Renal cortex interstitium (tissue), 15 donors: ENCODE measurements around the gene CERS1. TPM values are rescaled to one million over a fixed set of nuclear protein-coding genes. Genes with fewer than 3 reads are reported as not detected.
A peak's percentile ranks its signal among the peaks of the same experiment; 100 is the strongest.

Experiments used
- DNase-seq, 11 donors: peaks; one replicate each; pipeline ENCODE4 v3.0.0-alpha.2; 2013; ENCODE audit warnings: low read depth in 9 of 11, low spot score in 4 of 11; ENCODE audit errors: extremely low read depth in 1 of 11
- long read RNA-seq, 16 experiments: transcript quantifications; one replicate each; lab custom pipeline, GENCODE V29; 2026
- polyA plus RNA-seq, 3 donors: library from polyadenylated mRNA; unstranded; fragments of 120-200 nt; gene quantifications; one replicate each; pipeline ENCODE4 v1.2.1, GENCODE V29; 2013; ENCODE audit not compliant: insufficient read length in 3 of 3

Gene CERS1, protein sequence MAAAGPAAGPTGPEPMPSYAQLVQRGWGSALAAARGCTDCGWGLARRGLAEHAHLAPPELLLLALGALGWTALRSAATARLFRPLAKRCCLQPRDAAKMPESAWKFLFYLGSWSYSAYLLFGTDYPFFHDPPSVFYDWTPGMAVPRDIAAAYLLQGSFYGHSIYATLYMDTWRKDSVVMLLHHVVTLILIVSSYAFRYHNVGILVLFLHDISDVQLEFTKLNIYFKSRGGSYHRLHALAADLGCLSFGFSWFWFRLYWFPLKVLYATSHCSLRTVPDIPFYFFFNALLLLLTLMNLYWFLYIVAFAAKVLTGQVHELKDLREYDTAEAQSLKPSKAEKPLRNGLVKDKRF
- polyA plus RNA-seq = 1 to 10 TPM; 4.5 to 8.1 (median 7.2) TPM
- long read RNA-seq, donor 1, partial matches to known transcripts = 0 of 1 reads
- long read RNA-seq, donor 1, other reads (novel, unspliced or antisense) = 0 of 1 reads
- long read RNA-seq, donor 2, partial matches to known transcripts = 0 of 1 reads
- long read RNA-seq, donor 2, other reads (novel, unspliced or antisense) = 0 of 1 reads
- long read RNA-seq, donor 3, partial matches to known transcripts = 0 of 4 reads
- long read RNA-seq, donor 3, other reads (novel, unspliced or antisense) = 0 of 4 reads
- long read RNA-seq, donor 4, partial matches to known transcripts = 0 of 2 reads
- long read RNA-seq, donor 4, other reads (novel, unspliced or antisense) = 0 of 2 reads
- long read RNA-seq, donor 5, transcript CERS1-201 (6 exons, 2,094 nt) = major isoform, 5 of 5 reads
- long read RNA-seq, donor 5, partial matches to known transcripts = 0 of 5 reads
- long read RNA-seq, donor 5, other reads (novel, unspliced or antisense) = 0 of 5 reads
- long read RNA-seq, donor 6 = 0 reads
- long read RNA-seq, donor 7, partial matches to known transcripts = 0 of 1 reads
- long read RNA-seq, donor 7, other reads (novel, unspliced or antisense) = 0 of 1 reads
- long read RNA-seq, donor 8 = 0 reads
- long read RNA-seq, donor 9 = 0 reads
- long read RNA-seq, donor 10, partial matches to known transcripts = 0 of 3 reads
- long read RNA-seq, donor 10, other reads (novel, unspliced or antisense) = 0 of 3 reads
- long read RNA-seq, donor 11, partial matches to known transcripts = 0 of 4 reads
- long read RNA-seq, donor 11, other reads (novel, unspliced or antisense) = 0 of 4 reads
- long read RNA-seq, donor 12 = 0 reads
- long read RNA-seq, donor 13, partial matches to known transcripts = 0 of 4 reads
- long read RNA-seq, donor 13, other reads (novel, unspliced or antisense) = 0 of 4 reads
- long read RNA-seq, donor 14, partial matches to known transcripts = 0 of 2 reads
- long read RNA-seq, donor 14, other reads (novel, unspliced or antisense) = 0 of 2 reads
- long read RNA-seq, donor 15 = 0 reads
- long read RNA-seq, donor 16, partial matches to known transcripts = 0 of 4 reads
- long read RNA-seq, donor 16, other reads (novel, unspliced or antisense) = 0 of 4 reads

DNA sequence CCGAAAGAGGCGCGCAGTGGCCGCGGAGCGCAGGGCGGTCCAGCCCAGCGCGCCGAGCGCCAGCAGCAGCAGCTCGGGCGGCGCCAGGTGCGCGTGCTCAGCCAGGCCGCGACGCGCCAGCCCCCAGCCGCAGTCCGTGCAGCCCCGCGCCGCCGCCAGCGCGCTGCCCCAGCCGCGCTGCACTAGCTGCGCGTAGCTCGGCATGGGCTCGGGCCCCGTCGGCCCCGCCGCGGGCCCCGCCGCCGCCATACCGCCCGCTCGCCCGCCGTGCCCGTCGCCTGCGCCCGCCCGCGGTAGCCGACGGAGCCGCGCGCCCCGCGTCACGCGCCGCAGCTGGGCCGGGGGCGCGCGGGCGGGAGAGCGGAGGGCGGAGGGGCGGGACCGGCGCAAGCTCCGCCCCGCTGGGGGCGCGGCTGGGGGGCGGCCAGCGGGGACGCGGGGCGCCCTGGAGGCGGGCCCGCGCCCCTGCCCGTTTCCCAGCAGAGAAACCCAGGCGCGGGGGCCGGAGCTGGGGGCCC lies at the start of gene CERS1:
CERS1 (minus strand) TSS at position 335 of the 518 bp plus-strand sequence; CDS start at position 249, 86 bp downstream.
- DNase-seq = no peak

DNA sequence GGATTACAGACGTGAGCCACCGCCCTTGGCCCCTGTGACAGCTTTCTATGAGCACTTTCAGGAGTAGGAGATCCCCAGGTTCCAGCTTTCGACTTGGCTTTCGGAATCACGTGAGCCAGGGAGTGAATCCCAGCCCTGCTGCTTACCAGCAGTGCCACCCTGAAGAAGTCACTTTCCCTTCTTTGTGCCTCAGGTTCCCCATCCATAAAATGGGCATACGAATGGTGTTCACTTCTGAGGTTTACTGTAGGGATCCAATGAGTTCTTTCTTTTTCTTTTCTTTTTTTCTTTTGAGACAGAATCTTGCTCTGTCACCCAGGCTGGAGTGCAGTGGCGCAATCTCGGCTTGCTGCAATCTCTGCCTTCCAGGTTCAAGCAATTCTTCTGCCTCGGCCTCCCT lies 49.3 kb upstream of the CERS1 start:
- DNase-seq = no peak

DNA sequence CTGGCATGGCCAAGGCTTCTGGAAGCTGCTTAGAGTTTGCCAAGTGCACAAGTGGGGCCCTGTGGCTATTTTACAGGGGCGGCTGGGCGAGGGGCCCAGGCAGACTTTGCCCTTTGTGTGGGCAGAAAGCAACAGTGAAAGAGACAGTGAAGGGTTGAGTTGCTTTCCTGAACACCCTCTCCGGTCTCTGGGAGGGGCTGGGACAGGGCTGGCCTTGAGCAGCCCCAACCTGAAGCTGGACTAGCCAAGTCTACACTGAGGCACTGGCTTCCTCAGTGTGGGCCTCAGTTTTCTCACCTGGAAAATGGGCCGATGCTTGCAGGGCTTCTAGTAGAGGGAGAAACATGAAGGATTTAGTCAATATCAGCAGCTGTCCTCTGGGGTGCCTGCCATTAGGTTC lies 47.5 kb upstream of the CERS1 start:
- DNase-seq = no peak

GRCh38 chr19:18942692-18943091 lies 46.7 kb upstream of the CERS1 start:
- no peak for DNase-seq

DNA sequence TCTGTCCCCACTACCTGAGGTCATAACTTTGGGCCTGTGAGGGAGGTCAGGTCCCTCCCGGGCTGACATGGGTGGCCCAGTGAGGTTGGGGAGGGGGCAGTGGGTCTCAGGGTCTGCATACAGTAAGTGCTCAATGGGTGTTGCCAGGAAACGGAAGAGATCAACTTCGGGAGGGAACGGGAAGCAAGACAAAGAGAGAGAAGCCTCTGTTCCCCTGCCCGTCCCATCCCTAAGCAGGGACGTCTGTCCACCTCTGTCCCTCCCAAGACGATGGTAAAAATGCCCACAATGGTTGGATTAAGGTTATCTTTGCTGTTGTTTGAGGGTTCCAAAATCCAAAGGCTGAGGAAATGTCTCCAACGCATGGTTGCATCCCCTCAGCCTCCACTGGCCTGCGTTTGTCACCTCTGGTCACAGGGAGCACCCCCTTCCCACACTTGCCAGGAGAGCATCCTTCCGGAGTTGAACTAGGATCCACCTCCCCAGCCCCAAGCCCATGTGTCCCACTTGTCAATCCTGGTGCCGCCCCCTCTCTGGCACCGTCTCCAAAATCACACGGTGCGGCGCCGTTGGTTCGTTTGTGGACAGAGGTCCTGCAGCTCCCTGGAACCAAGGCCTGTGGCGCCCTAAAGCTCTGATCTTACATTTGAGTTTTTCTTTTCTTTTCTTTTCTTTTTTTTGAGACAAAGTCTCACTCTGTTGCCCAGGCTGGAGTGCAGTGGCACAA lies 45.8 kb upstream of the CERS1 start:
- no peak for DNase-seq

DNA sequence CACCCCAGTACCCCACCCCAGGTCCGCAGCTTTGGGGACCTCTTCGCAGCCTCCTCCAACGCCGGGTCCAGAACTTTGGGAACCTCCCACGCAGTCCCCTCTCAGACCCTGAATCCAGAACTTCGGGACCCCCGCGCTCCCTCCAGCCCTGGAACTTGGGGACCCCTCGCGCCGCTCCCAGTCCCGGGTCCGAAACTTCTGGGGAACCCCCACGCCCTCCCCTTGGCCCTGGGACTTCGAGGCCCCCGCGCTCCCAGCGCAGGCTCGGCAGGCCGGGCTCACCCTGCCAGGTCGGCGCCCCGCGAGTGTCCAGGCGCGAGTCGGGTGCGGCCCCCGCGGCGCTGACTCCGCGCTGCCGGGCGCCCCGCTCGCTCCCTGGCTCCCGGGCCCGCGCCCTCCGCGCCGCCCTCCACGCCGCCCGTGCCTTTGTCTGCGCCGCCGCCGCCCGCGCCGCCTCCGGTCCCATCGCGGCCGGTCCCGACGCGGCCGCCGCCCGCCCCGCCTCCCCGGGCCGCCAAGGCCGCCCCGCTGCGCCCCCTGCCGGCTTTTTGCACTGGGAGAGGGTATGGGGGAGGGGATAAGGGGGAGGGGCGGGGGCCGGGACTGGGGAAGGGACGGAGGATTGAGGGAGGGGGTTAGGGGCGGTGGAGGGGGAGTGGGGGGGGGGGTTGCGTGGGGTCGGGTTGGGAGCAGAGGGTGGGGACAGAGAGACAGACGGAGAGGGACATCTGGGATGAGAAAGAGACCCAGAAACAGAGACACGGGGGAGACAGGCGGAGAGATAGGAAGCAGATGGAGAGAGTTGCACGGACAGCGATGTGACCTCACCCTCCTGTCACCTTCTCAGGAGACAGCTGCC lies 45.0 kb upstream of the CERS1 start, which contains the start of gene HOMER3:
HOMER3 (minus strand) TSS at position 449 of the 859 bp plus-strand sequence. CDS start 2,235 bp downstream, outside the sequence.
- DNase-seq = peak in 4 of 11 donors; percentile 73 to 78 (median 76)

GRCh38 chr19:18939922-18940768 lies 44.2 kb upstream of the CERS1 start:
- peak in 4 of 11 donors; percentile 46 to 68 (median 62) for DNase-seq

DNA sequence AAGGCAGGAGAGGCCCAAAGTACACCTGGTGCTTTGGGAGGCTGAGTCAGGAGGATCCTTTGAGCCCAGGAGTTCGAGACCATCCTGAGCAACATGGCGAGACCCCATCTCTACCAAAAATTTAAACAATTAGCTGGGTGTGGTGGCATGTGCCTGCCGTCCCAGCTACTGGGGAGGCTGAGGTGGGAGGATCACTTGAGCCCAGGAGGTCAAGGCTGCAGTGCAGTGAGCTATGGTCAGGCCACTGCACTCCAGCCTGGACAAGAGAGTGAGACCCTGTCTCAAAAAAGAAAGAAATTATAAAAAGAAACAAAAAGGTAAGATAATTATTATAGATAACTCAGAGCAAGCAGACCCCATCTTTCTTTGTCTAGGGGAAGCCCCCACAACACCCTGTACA lies 43.2 kb upstream of the CERS1 start:
- no peak for DNase-seq

- no peak for DNase-seq
Observed at GRCh38 chr19:18933297-18933696, 37.3 kb upstream of the CERS1 start.

DNA sequence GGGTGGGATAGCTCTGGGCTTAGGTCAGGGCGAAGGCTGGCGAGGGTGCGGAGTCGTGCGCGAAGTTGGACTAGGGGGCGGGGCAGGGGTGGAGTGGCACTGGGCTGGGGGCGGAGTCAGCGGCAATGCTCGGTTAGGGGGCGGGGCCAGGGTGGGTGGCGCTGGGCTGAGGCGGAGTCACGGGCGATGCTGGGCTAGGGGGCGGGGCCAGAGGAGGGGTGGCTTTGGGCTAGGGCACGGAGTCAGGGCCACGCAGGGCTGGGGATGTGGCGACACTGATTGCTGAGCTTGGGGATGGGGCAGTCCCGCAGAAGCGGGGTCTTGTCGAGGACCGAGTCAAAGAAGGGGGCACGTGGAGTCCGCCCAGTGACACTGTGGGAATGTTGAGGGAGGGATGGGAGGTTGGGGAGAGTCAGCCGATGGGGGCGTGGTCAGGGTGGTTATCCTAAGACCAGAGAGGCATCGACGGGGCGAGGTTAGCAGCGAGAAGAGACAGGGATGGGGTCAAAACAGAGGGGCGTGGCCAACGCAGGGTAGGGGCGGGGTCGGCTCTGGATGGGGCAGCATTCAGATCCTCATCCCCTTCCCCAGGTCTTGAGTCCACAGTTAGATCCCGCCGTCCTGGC lies 36.4 kb upstream of the CERS1 start:
- peak in 2 of 11 donors; percentile 21 to 41 for DNase-seq

DNA sequence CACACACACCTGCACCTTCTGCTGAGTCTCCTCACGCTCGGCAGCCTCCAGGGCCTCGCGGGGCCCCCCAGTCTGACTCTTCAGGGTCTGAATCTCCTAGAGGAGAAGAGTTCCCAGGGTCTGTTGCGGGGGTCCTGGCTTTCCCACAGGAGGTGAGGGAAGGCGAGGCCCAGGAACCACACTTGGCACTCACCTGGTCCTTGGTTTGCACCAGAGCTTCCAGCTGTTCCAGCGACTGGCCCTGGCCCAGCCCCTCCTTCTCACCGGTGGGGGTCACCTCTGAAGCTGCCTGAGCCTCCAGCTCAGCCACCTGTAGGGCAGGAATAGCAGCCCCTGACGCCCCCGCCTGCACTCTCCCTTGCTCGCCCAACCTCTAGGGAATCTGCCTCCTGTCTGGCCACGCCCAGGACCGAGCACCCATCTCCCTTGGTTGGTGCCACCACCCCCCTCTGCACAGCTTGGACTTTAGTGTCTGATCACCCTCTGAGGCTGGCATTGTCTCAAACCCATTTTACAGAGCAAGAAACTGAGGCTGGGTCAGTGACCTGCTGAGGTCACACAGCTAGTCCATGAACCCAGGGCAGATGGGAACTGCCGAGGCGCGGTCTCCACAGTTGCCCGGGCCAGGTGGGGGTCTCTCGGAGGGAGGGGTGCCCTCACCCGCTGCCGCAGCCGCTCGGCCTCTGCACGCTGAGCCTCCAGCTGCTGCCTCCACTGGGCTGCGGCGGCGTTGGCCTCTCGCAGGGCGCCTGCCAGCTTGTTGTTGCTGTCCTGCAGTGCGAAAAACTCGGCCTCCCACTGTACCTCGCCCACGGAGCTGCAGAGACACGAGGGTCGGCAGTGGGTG lies 35.6 kb upstream of the CERS1 start:
- DNase-seq = no peak

GRCh38 chr19:18929311-18929710 lies 33.4 kb upstream of the CERS1 start:
- DNase-seq = no peak

DNA sequence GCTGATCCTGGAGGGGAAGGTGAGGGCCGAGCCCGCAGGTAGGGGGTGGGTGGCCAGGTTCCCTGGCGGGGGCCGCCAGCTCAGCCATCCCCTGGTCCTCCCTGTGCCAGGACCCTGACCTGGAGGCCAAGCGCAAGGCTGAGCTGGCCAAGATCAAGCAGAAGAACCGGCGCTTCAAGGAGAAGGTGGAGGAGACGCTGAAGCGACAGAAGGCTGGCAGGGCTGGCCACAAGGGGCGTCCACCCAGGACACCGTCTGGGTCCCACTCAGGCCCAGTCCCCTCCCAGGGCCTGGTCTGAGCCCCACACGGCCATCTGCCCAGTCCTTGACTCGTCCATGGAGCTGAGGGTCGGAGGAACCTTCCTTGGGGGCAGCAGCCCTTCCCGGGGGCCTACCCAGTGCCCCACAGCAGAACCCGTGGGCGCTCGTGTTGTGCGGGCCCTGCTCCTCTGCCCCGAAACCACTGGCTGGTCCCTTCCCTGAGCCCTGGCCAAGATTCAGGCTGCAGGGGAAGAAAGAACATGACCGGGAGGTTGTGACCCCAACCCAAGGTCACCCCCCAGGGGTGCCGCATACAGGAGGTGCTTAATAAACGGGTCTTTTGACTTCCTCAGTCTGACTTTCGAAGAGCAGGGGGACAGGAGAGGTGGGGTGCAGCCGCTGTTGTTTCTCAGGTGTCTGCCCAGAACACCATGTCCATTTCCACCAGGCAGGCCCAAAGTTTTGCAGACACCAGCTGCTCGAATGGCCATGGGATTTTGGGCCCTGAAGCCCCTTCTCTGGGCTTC lies 32.3 kb upstream of the CERS1 start:
- no peak for DNase-seq

DNA sequence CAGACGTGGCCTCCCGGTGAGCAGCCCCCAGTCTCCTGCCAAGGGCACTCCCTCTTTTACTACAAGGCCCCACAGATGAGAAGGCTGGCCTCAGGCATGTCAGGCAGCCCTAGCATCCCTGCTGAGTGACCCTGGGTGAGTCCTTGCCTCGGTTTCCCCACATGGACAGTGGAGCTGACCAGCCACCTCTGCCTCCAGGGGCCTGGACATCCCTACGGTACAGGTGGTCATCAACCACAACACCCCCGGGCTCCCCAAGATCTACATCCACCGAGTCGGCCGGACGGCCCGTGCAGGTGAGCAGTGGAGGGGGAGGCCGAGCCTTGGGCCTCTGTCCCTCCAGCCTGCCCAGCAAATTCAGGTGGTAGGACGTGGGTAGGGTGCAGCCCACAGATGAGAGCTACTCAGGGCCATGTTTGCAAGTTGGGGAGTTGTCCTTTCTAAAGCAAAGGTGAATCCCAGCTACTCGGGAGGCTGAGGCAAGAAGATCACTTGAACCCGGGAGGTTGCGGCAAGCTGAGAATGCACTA lies 28.8 kb upstream of the CERS1 start:
- no peak for DNase-seq
